RWPE2 (cell line): ENCODE results near the gene EXOC6B.

Experiments
- ATAC-seq: fragments of 200-7000 bp; cut with Tn5 transposase; 3 replicates; pipeline ENCODE4 v1.9.1; 2021; ENCODE audit warnings: low read depth
- DNase-seq: peaks from one replicate; pipeline ENCODE4 v3.0.0-alpha.2; 2020; ENCODE audit warnings: low spot score
- H3K27ac ChIP-seq: fragments of 450-650 bp; 2 replicates; pipeline ENCODE4 v1.5.1; 2017; ENCODE audit warnings: mild to moderate bottlenecking; ENCODE audit not compliant: poor library complexity, severe bottlenecking
- H3K27me3 ChIP-seq: fragments of 250-450 bp; sonication (Bioruptor Pico); 2 replicates; pipeline ENCODE4 v1.5.1; 2021; ENCODE audit warnings: mild to moderate bottlenecking, moderate library complexity; ENCODE audit not compliant: insufficient read depth, poor library complexity, severe bottlenecking
- H3K36me3 ChIP-seq: fragments of 250-450 bp; sonication (Bioruptor Pico); 2 replicates; pipeline ENCODE4 v1.5.1; 2020; ENCODE audit warnings: low read depth, mild to moderate bottlenecking, moderate library complexity
- H3K4me1 ChIP-seq: fragments of 250-450 bp; sonication (Bioruptor Pico); 2 replicates; pipeline ENCODE4 v1.5.1; 2021; ENCODE audit warnings: mild to moderate bottlenecking, moderate library complexity; ENCODE audit not compliant: insufficient read depth, poor library complexity, severe bottlenecking
- H3K4me3 ChIP-seq: fragments of 250-450 bp; sonication (Bioruptor Pico); 2 replicates; pipeline ENCODE4 v1.5.1; 2021; ENCODE audit warnings: mild to moderate bottlenecking, moderate library complexity; ENCODE audit not compliant: severe bottlenecking
- H3K9me3 ChIP-seq: fragments of 250-450 bp; sonication (Bioruptor Pico); 2 replicates; pipeline ENCODE4 v1.5.1; 2021; ENCODE audit warnings: mild to moderate bottlenecking, moderate library complexity; ENCODE audit not compliant: severe bottlenecking
- CTCF ChIP-seq: fragments of 450-650 bp; IDR thresholded peaks from one replicate; pipeline ENCODE4 v1.5.1; 2017; ENCODE audit warnings: mild to moderate bottlenecking, moderate library complexity; ENCODE audit not compliant: poor library complexity, severe bottlenecking

EXOC6B gene

GRCh38 chr2:72183016-72183415 lies 642.8 kb downstream of the EXOC6B start:
- no peaks in the 10 kb centered on the region for H3K27me3 ChIP-seq
- DNase-seq (no peak), ATAC-seq (no peak)
- H3K36me3 ChIP-seq = no peaks in the 10 kb centered on the region
- no peaks in the 10 kb centered on the region for H3K4me1 ChIP-seq
- no peak overlapping the region for H3K4me3 ChIP-seq
- no peak overlapping the region for H3K27ac ChIP-seq
- TF ChIP-seq CTCF = no peak
- H3K9me3 ChIP-seq = no peaks in the 10 kb centered on the region

- Histone ChIP-seq H3K4me3 (no peak overlapping the region), H3K4me1 (no peaks in the 10 kb centered on the region), H3K27me3 (no peaks in the 10 kb centered on the region), H3K36me3 (no peaks in the 10 kb centered on the region), H3K9me3 (no peaks in the 10 kb centered on the region), H3K27ac (no peak overlapping the region)
- no peak for TF ChIP-seq CTCF
- ATAC-seq = no peak
- no peak for DNase-seq
Measured at GRCh38 chr2:72182547-72182946, 643.3 kb downstream of the EXOC6B start.

GRCh38 chr2:72181616-72182015 lies 644.2 kb downstream of the EXOC6B start:
- ATAC-seq (no peak), DNase-seq (no peak)
- no peaks in the 10 kb centered on the region for H3K4me1 ChIP-seq
- TF ChIP-seq CTCF = no peak
- H3K36me3 ChIP-seq = no peaks in the 10 kb centered on the region
- H3K27me3 ChIP-seq = no peaks in the 10 kb centered on the region
- no peak overlapping the region for H3K4me3 ChIP-seq
- H3K27ac ChIP-seq = no peak overlapping the region
- H3K9me3 ChIP-seq = no peaks in the 10 kb centered on the region

- no peaks in the 10 kb centered on the region for H3K9me3 ChIP-seq
- no peaks in the 10 kb centered on the region for H3K36me3 ChIP-seq
- TF ChIP-seq CTCF = no peak
- ATAC-seq (no peak), DNase-seq (no peak)
- H3K4me3 ChIP-seq = no peak overlapping the region
- H3K4me1 ChIP-seq = no peaks in the 10 kb centered on the region
- no peak overlapping the region for H3K27ac ChIP-seq
- no peaks in the 10 kb centered on the region for H3K27me3 ChIP-seq
Measured at GRCh38 chr2:72180351-72180750, 645.5 kb downstream of the EXOC6B start.

- DNase-seq = no peak
- H3K4me1 ChIP-seq = no peaks in the 10 kb centered on the region
- no peaks in the 10 kb centered on the region for H3K27me3 ChIP-seq
- no peaks in the 10 kb centered on the region for H3K36me3 ChIP-seq
- no peak for ATAC-seq
- no peak for TF ChIP-seq CTCF
- H3K27ac ChIP-seq = no peak overlapping the region
- H3K9me3 ChIP-seq = no peaks in the 10 kb centered on the region
- no peak overlapping the region for H3K4me3 ChIP-seq
Measured at GRCh38 chr2:72178551-72178950, 647.3 kb downstream of the EXOC6B start.
